ENCODE results near the gene ROBO1. TPM values are rescaled to one million over a fixed set of nuclear protein-coding genes. Genes with fewer than 3 reads are reported as not detected.
A peak's percentile ranks its signal among the peaks of the same experiment; 100 is the strongest.

The ROBO1 gene
- total and polyA plus RNA-seq, 2 of the 13 experiments (the other 11 are each of a cell fraction or from before 2014, with no cell fraction given): 52.2 to 71.0 TPM

DNA sequence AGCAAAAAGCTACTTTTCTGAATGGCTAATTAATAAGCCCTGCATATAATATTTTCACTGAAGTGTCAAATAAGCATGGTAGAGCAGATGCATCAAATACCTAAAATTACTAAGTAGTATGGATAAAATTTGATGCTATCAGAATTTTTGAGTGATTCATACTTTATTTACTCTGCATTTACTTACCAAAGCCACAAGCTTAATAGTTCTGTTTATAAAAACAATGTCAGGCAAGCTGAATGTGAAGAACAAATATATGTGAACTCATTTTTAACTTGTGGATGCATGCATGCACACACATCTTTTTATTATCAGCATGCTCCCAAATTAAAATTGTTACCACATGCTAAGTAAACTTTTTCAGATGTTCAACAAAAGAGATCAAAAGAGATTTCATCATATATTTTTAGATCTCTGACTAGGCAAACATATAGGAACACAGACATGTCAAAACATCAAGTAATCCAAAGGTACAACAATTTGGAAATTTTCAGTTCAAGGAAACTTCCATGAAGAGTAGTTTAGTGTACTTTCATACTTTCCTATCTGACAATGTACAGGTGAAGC is 969.4 kb downstream of the ROBO1 start:
- DNase-seq (ENCODE audit: low spot score) (peak; percentile 54), FAIRE-seq (no peak), ATAC-seq (no peak)
- in situ Hi-C loops (cut with HindIII; ENCODE audit: extremely low pct_ligation_motif_present, low pct_unique_long_range_greater_than_20kb): no loop called here
- H3K27me3 ChIP-seq (ENCODE audit: control insufficient read depth in 1 of 2, insufficient read depth in 2 of 2, low read length in 2 of 2): no peaks in the 10 kb centered on the region
- ChIA-PET POLR2A (interaction anchor here (1.1 kb wide), 1 partner anchor 44 kb away, joined by 4 read pairs; no protein-coding TSS in a partner anchor), CTCF (ENCODE audit: low intra/inter-chr PET ratio, low total read pairs) (no interaction called here)
- no peak overlapping the region for H3K4me3 ChIP-seq (replicated peaks in 1 of 3; ENCODE audit: insufficient read depth in 1 of 3, low read depth in 2 of 3, low read length in 3 of 3)
- peaks cover 23% of the 10 kb centered on the region for H3K4me1 ChIP-seq (ENCODE audit: insufficient read depth, low read length)
- H3K9me3 ChIP-seq (ENCODE audit: low read length): no peaks in the 10 kb centered on the region
- H3K79me2 ChIP-seq (ENCODE audit: insufficient read depth, low read length): peaks cover 19% of the 10 kb centered on the region
- intact Hi-C loops (cut with micrococcal nuclease; ENCODE audit: unreplicated experiment): no loop called here
- H3K9ac ChIP-seq (ENCODE audit: insufficient read depth, low read depth, low read length): no peak overlapping the region
- no peak overlapping the region for H2AFZ ChIP-seq (ENCODE audit: low read length)
- no peaks in the 10 kb centered on the region for H4K20me1 ChIP-seq (ENCODE audit: insufficient read depth, low read length)
- H3K27ac ChIP-seq (ENCODE audit: extremely low read length, insufficient read depth, low read length): no peak overlapping the region
- no TSS peak for BruUV-seq (replicated peaks)
- H3K36me3 ChIP-seq (replicated peaks in 1 of 2; ENCODE audit: control insufficient read depth in 1 of 2, insufficient read depth in 2 of 2, low read length in 2 of 2): no peaks in the 10 kb centered on the region
- H3K4me2 ChIP-seq (ENCODE audit: low read depth, low read length): no peak overlapping the region
- TF ChIP-seq SMAD1 (CRISPR knock-in tag; IDR thresholded peaks at IDR 0.05; ENCODE audit: borderline replicate concordance, low read depth): no peak
- TF ChIP-seq ISL2 (CRISPR knock-in tag; IDR thresholded peaks at IDR 0.05): 0 out of 2 replicates have a peak, but pooled peaks have one; percentile 37
- TF ChIP-seq NFYC (CRISPR knock-in tag; IDR thresholded peaks at IDR 0.05): no peak
- no peak for TF ChIP-seq ZNF30 (CRISPR knock-in tag; IDR thresholded peaks at IDR 0.05)
- no peak for TF ChIP-seq IRF2 (CRISPR knock-in tag; IDR thresholded peaks at IDR 0.05)
- TF ChIP-seq, protein P1, sequence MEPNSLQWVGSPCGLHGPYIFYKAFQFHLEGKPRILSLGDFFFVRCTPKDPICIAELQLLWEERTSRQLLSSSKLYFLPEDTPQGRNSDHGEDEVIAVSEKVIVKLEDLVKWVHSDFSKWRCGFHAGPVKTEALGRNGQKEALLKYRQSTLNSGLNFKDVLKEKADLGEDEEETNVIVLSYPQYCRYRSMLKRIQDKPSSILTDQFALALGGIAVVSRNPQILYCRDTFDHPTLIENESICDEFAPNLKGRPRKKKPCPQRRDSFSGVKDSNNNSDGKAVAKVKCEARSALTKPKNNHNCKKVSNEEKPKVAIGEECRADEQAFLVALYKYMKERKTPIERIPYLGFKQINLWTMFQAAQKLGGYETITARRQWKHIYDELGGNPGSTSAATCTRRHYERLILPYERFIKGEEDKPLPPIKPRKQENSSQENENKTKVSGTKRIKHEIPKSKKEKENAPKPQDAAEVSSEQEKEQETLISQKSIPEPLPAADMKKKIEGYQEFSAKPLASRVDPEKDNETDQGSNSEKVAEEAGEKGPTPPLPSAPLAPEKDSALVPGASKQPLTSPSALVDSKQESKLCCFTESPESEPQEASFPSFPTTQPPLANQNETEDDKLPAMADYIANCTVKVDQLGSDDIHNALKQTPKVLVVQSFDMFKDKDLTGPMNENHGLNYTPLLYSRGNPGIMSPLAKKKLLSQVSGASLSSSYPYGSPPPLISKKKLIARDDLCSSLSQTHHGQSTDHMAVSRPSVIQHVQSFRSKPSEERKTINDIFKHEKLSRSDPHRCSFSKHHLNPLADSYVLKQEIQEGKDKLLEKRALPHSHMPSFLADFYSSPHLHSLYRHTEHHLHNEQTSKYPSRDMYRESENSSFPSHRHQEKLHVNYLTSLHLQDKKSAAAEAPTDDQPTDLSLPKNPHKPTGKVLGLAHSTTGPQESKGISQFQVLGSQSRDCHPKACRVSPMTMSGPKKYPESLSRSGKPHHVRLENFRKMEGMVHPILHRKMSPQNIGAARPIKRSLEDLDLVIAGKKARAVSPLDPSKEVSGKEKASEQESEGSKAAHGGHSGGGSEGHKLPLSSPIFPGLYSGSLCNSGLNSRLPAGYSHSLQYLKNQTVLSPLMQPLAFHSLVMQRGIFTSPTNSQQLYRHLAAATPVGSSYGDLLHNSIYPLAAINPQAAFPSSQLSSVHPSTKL (CRISPR knock-in tag; IDR thresholded peaks at IDR 0.05): peak; percentile 38; the same call in 1 of the 2 replicates
- TF ChIP-seq BORCS8-MEF2B (CRISPR knock-in tag; IDR thresholded peaks at IDR 0.05): no peak
- TF ChIP-seq TERF1 (CRISPR knock-in tag; IDR thresholded peaks at IDR 0.05): no peak
- no peak for TF ChIP-seq ZNF75D (CRISPR knock-in tag; IDR thresholded peaks at IDR 0.05; ENCODE audit: borderline replicate concordance)
- TF ChIP-seq FOXP1 (IDR thresholded peaks at IDR 0.05): no peak
- TF ChIP-seq FOXP1 (CRISPR knock-in tag; IDR thresholded peaks at IDR 0.05): 0 out of 2 replicates have a peak, but pooled peaks have one; percentile 14
- peak; percentile 19; the same call in 1 of the 2 replicates for TF ChIP-seq TCF7 (IDR thresholded peaks at IDR 0.05; ENCODE audit: low read depth)
- no peak for TF ChIP-seq CBFB (CRISPR knock-in tag; IDR thresholded peaks at IDR 0.05)
- TF ChIP-seq CEBPG (CRISPR knock-in tag; IDR thresholded peaks at IDR 0.05): peak; percentile 3; the same call in 1 of the 2 replicates
- no peak for TF ChIP-seq XBP1 (CRISPR knock-in tag; IDR thresholded peaks at IDR 0.05)
- no peak for TF ChIP-seq DR1 (CRISPR knock-in tag; IDR thresholded peaks at IDR 0.05)
- peak; percentile 55 for TF ChIP-seq FOXA3 (CRISPR knock-in tag; IDR thresholded peaks at IDR 0.05)
- no peak for TF ChIP-seq CTCF (CRISPR knock-in tag; IDR thresholded peaks at IDR 0.05)
